ENCODE measurements around the gene TMEM115.

The TMEM115 gene

GRCh38 chr3:50372349-50372748, 13.0 kb upstream of the TMEM115 start:
- H3K79me1 ChIP-seq (ENCODE audit: low read depth, low read length) = peaks cover 3% of the 10 kb centered on the region
- DNase-seq (ENCODE audit: low spot score) = no peak
- peak overlapping the region; percentile 96 for H3K18ac ChIP-seq (ENCODE audit: low read length)
- peak overlapping the region; percentile 70 for H3K9ac ChIP-seq (ENCODE audit: low read depth, low read length, poor library complexity)
- H3K27ac ChIP-seq (replicated peaks; ENCODE audit: low read length) = peak overlapping the region; percentile 42
- no CpG with 5 or more reads among the region's 8 CpGs for WGBS, 2 donors (ENCODE audit: extremely low coverage in 2 of 2, insufficient read length in 2 of 2, insufficient replicate concordance in 1 of 2)
- peaks cover 0 to 2% of the 10 kb centered on the region in 2 donors for H3K9me3 ChIP-seq (replicated peaks in 1 of 2; ENCODE audit: control insufficient read depth in 2 of 2, insufficient read depth in 1 of 2, low read depth in 1 of 2, low read length in 2 of 2)
- peak overlapping the region; percentile 42 for H2AK5ac ChIP-seq (ENCODE audit: low read depth, low read length)
- peaks cover 35 to 39% of the 10 kb centered on the region in 2 donors for H3K4me1 ChIP-seq (ENCODE audit: control insufficient read depth in 2 of 2, insufficient read depth in 1 of 2, low read depth in 1 of 2, low read length in 2 of 2)
- H2BK12ac ChIP-seq (ENCODE audit: low read length) = peak overlapping the region; percentile 99
- H2BK5ac ChIP-seq (ENCODE audit: low read length) = peak overlapping the region; percentile 99
- no peak overlapping the region for H3K4me3 ChIP-seq (ENCODE audit: low read length in 2 of 2)
- no peak overlapping the region for H4K8ac ChIP-seq (ENCODE audit: low read depth, low read length)
- peaks cover 0 to 1% of the 10 kb centered on the region in 2 donors for H3K36me3 ChIP-seq (replicated peaks in 1 of 2; ENCODE audit: control insufficient read depth in 2 of 2, insufficient read depth in 2 of 2, low read length in 2 of 2)
- peak overlapping the region; percentile 84 for H3K4ac ChIP-seq (ENCODE audit: low read length)
- no peak overlapping the region for H4K91ac ChIP-seq (ENCODE audit: low read depth, low read length, poor library complexity)
- H2BK120ac ChIP-seq (ENCODE audit: low read depth, low read length) = no peak overlapping the region
- no peak overlapping the region for H2AFZ ChIP-seq (ENCODE audit: low read length)
- H3K23ac ChIP-seq (ENCODE audit: low read depth, low read length, poor library complexity) = no peak overlapping the region
- H3K14ac ChIP-seq (ENCODE audit: low read length) = no peak overlapping the region
- H2BK15ac ChIP-seq (ENCODE audit: low read length) = peak overlapping the region; percentile 98
- H3K4me2 ChIP-seq (ENCODE audit: insufficient read depth, low read length, poor library complexity, severe bottlenecking) = no peak overlapping the region
- H3K27me3 ChIP-seq (ENCODE audit: control insufficient read depth in 3 of 3, insufficient read depth in 3 of 3, low read depth in 1 of 3, low read length in 3 of 3) = peaks cover 0 to 25% (median 0%) of the 10 kb centered on the region in 3 experiments

DNA sequence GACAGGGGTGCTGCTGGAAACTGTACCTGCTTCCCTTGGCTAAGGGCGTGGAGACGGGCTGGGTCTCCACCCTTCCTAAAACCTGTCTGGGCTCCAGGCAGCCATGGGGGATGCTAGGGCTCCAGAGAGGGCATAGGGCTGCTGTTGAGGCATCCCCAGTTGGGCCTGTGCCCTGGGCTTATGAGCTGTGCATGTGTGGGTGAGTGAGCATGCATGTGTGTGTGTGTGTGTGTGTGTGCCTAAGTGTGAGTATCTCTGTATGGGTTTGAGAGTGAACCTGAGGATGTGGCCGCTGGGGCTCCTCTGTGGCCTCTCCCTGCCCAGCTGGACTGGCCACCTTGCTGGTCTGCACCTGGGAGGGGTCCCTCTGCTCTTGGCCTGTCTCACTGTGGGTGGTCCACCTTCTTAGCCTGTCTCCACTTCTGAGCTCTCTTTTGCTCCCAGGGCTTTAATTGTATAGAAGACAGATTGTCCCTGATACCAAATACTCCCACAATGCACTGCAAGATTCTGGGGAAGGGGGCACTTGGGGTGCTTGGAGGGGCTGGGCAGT, 11.9 kb upstream of the TMEM115 start:
- no peak overlapping the region for H3K4me2 ChIP-seq (ENCODE audit: insufficient read depth, low read length, poor library complexity, severe bottlenecking)
- H2BK15ac ChIP-seq (ENCODE audit: low read length) = peak overlapping the region; percentile 98
- no peak overlapping the region for H3K9ac ChIP-seq (ENCODE audit: low read depth, low read length, poor library complexity)
- no peak overlapping the region for H3K23ac ChIP-seq (ENCODE audit: low read depth, low read length, poor library complexity)
- no peak overlapping the region for H4K91ac ChIP-seq (ENCODE audit: low read depth, low read length, poor library complexity)
- peak overlapping the region; percentile 7 for H2BK5ac ChIP-seq (ENCODE audit: low read length)
- H3K4ac ChIP-seq (ENCODE audit: low read length) = no peak overlapping the region
- WGBS, 2 donors (ENCODE audit: extremely low coverage in 2 of 2, insufficient read length in 2 of 2, insufficient replicate concordance in 1 of 2) = no CpG with 5 or more reads among the region's 3 CpGs
- no peak overlapping the region for H3K14ac ChIP-seq (ENCODE audit: low read length)
- DNase-seq (ENCODE audit: low spot score) = no peak
- H3K4me1 ChIP-seq (ENCODE audit: control insufficient read depth in 2 of 2, insufficient read depth in 1 of 2, low read depth in 1 of 2, low read length in 2 of 2) = peaks cover 35 to 39% of the 10 kb centered on the region in 2 donors
- H3K9me3 ChIP-seq (replicated peaks in 1 of 2; ENCODE audit: control insufficient read depth in 2 of 2, insufficient read depth in 1 of 2, low read depth in 1 of 2, low read length in 2 of 2) = peaks cover 0 to 2% of the 10 kb centered on the region in 2 donors
- no peak overlapping the region for H4K8ac ChIP-seq (ENCODE audit: low read depth, low read length)
- peaks cover 3% of the 10 kb centered on the region for H3K79me1 ChIP-seq (ENCODE audit: low read depth, low read length)
- no peak overlapping the region for H3K27ac ChIP-seq (replicated peaks; ENCODE audit: low read length)
- H3K27me3 ChIP-seq (ENCODE audit: control insufficient read depth in 3 of 3, insufficient read depth in 3 of 3, low read depth in 1 of 3, low read length in 3 of 3) = peaks cover 0 to 37% (median 2%) of the 10 kb centered on the region in 3 experiments
- no peak overlapping the region for H2BK120ac ChIP-seq (ENCODE audit: low read depth, low read length)
- H2AK5ac ChIP-seq (ENCODE audit: low read depth, low read length) = peak overlapping the region; percentile 42
- H3K36me3 ChIP-seq (replicated peaks in 1 of 2; ENCODE audit: control insufficient read depth in 2 of 2, insufficient read depth in 2 of 2, low read length in 2 of 2) = peaks cover 0 to 1% of the 10 kb centered on the region in 2 donors
- no peak overlapping the region for H3K18ac ChIP-seq (ENCODE audit: low read length)
- H2BK12ac ChIP-seq (ENCODE audit: low read length) = no peak overlapping the region
- no peak overlapping the region for H3K4me3 ChIP-seq (ENCODE audit: low read length in 2 of 2)
- H2AFZ ChIP-seq (ENCODE audit: low read length) = peak overlapping the region; percentile 16

GRCh38 chr3:50370594-50370993, 11.3 kb upstream of the TMEM115 start:
- H3K36me3 ChIP-seq (replicated peaks in 1 of 2; ENCODE audit: control insufficient read depth in 2 of 2, insufficient read depth in 2 of 2, low read length in 2 of 2) = no peaks in the 10 kb centered on the region
- no peak overlapping the region for H2BK12ac ChIP-seq (ENCODE audit: low read length)
- H3K4ac ChIP-seq (ENCODE audit: low read length) = no peak overlapping the region
- H3K23ac ChIP-seq (ENCODE audit: low read depth, low read length, poor library complexity) = no peak overlapping the region
- no peak overlapping the region for H3K27ac ChIP-seq (replicated peaks; ENCODE audit: low read length)
- H3K14ac ChIP-seq (ENCODE audit: low read length) = no peak overlapping the region
- H2AFZ ChIP-seq (ENCODE audit: low read length) = peak overlapping the region; percentile 16
- peaks cover 35 to 39% of the 10 kb centered on the region in 2 donors for H3K4me1 ChIP-seq (ENCODE audit: control insufficient read depth in 2 of 2, insufficient read depth in 1 of 2, low read depth in 1 of 2, low read length in 2 of 2)
- H2BK5ac ChIP-seq (ENCODE audit: low read length) = peak overlapping the region; percentile 7
- H3K9me3 ChIP-seq (replicated peaks in 1 of 2; ENCODE audit: control insufficient read depth in 2 of 2, insufficient read depth in 1 of 2, low read depth in 1 of 2, low read length in 2 of 2) = no peaks in the 10 kb centered on the region
- no peak overlapping the region for H4K91ac ChIP-seq (ENCODE audit: low read depth, low read length, poor library complexity)
- no peak overlapping the region for H3K4me2 ChIP-seq (ENCODE audit: insufficient read depth, low read length, poor library complexity, severe bottlenecking)
- no peak overlapping the region for H3K4me3 ChIP-seq (ENCODE audit: low read length in 2 of 2)
- peak overlapping the region; percentile 29 for H3K18ac ChIP-seq (ENCODE audit: low read length)
- peak overlapping the region; percentile 65 for H2BK15ac ChIP-seq (ENCODE audit: low read length)
- peak overlapping the region; percentile 18 for H3K9ac ChIP-seq (ENCODE audit: low read depth, low read length, poor library complexity)
- no peak for DNase-seq (ENCODE audit: low spot score)
- H3K27me3 ChIP-seq (ENCODE audit: control insufficient read depth in 3 of 3, insufficient read depth in 3 of 3, low read depth in 1 of 3, low read length in 3 of 3) = peaks cover 0 to 43% (median 7%) of the 10 kb centered on the region in 3 experiments
- no peaks in the 10 kb centered on the region for H3K79me1 ChIP-seq (ENCODE audit: low read depth, low read length)
- H2BK120ac ChIP-seq (ENCODE audit: low read depth, low read length) = no peak overlapping the region
- WGBS, 2 donors (ENCODE audit: extremely low coverage in 2 of 2, insufficient read length in 2 of 2, insufficient replicate concordance in 1 of 2) = no CpG with 5 or more reads among the region's 14 CpGs
- peak overlapping the region; percentile 91 for H2AK5ac ChIP-seq (ENCODE audit: low read depth, low read length)
- no peak overlapping the region for H4K8ac ChIP-seq (ENCODE audit: low read depth, low read length)

DNA sequence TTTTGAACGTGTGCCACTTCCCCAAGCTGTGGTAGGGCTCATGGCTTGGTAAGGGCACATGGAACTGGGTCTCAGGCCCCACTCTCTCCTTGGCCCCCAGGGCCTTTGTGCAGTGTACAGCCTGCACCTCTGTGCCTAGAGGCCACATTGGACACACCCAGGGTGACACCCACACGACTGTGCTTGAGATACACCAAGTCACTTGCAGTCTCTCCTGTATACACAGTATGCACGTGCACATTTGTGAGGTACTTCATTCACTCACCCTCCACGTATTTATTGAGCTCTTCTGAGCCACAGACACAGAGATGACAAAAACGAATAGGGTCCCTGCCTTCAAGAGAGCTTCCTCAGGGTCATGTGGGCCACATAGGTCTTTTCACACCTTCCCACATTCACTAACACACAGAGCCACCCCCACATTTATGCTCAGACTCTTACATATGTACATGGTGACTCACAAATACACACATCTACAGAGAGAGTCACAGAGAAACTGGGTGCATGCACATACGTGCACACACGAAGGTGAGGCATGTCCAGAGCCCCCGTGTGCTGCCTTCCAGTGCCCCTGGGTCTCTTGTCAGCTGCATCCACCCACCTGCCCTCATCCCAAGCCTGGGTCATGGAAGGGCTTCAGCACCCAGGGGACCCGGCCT, 9.8 kb upstream of the TMEM115 start:
- H3K9me3 ChIP-seq (replicated peaks in 1 of 2; ENCODE audit: control insufficient read depth in 2 of 2, insufficient read depth in 1 of 2, low read depth in 1 of 2, low read length in 2 of 2) = no peaks in the 10 kb centered on the region
- H2BK12ac ChIP-seq (ENCODE audit: low read length) = no peak overlapping the region
- no peak overlapping the region for H2BK120ac ChIP-seq (ENCODE audit: low read depth, low read length)
- H2AFZ ChIP-seq (ENCODE audit: low read length) = no peak overlapping the region
- H3K79me1 ChIP-seq (ENCODE audit: low read depth, low read length) = peaks cover 2% of the 10 kb centered on the region
- no peak overlapping the region for H3K18ac ChIP-seq (ENCODE audit: low read length)
- H3K27me3 ChIP-seq (ENCODE audit: control insufficient read depth in 3 of 3, insufficient read depth in 3 of 3, low read depth in 1 of 3, low read length in 3 of 3) = peaks cover 0 to 53% (median 13%) of the 10 kb centered on the region in 3 experiments
- no peak overlapping the region for H4K8ac ChIP-seq (ENCODE audit: low read depth, low read length)
- no peak overlapping the region for H3K23ac ChIP-seq (ENCODE audit: low read depth, low read length, poor library complexity)
- H2BK5ac ChIP-seq (ENCODE audit: low read length) = no peak overlapping the region
- DNase-seq (ENCODE audit: low spot score) = no peak
- WGBS, 2 donors (ENCODE audit: extremely low coverage in 2 of 2, insufficient read length in 2 of 2, insufficient replicate concordance in 1 of 2) = no CpG with 5 or more reads among the region's 9 CpGs
- H2AK5ac ChIP-seq (ENCODE audit: low read depth, low read length) = no peak overlapping the region
- no peak overlapping the region for H4K91ac ChIP-seq (ENCODE audit: low read depth, low read length, poor library complexity)
- no peak overlapping the region for H3K4me3 ChIP-seq (ENCODE audit: low read length in 2 of 2)
- H3K27ac ChIP-seq (replicated peaks; ENCODE audit: low read length) = no peak overlapping the region
- H3K14ac ChIP-seq (ENCODE audit: low read length) = no peak overlapping the region
- no peaks in the 10 kb centered on the region for H3K36me3 ChIP-seq (replicated peaks in 1 of 2; ENCODE audit: control insufficient read depth in 2 of 2, insufficient read depth in 2 of 2, low read length in 2 of 2)
- H3K4ac ChIP-seq (ENCODE audit: low read length) = no peak overlapping the region
- no peak overlapping the region for H2BK15ac ChIP-seq (ENCODE audit: low read length)
- H3K4me1 ChIP-seq (ENCODE audit: control insufficient read depth in 2 of 2, insufficient read depth in 1 of 2, low read depth in 1 of 2, low read length in 2 of 2) = peaks cover 23 to 35% of the 10 kb centered on the region in 2 donors
- H3K9ac ChIP-seq (ENCODE audit: low read depth, low read length, poor library complexity) = no peak overlapping the region
- H3K4me2 ChIP-seq (ENCODE audit: insufficient read depth, low read length, poor library complexity, severe bottlenecking) = no peak overlapping the region

All from neuronal stem cell (in vitro differentiated cells).